Body of pancreas (tissue), 4 donors: ENCODE data around the gene DZIP1L.

Experiments
- POLR2A ChIP-seq, 3 donors: fragments of 450-650 bp; IDR thresholded peaks; one replicate each; pipeline ENCODE4 v1.6.1; 2016; ENCODE audit warnings: antibody characterized with exemption in 3 of 3, mild to moderate bottlenecking in 2 of 3
- TF ChIP-seq, protein P1 (sequence below), 7 experiments: fragments of 450-650 bp in 4 of 7; fragments of 200-600 bp in 3 of 7; sonication (generic) in 3 of 7; IDR thresholded peaks; one replicate each; pipeline ENCODE4 v1.5.1; 2016 to 2019; ENCODE audit warnings: antibody characterized with exemption in 7 of 7

DNA sequence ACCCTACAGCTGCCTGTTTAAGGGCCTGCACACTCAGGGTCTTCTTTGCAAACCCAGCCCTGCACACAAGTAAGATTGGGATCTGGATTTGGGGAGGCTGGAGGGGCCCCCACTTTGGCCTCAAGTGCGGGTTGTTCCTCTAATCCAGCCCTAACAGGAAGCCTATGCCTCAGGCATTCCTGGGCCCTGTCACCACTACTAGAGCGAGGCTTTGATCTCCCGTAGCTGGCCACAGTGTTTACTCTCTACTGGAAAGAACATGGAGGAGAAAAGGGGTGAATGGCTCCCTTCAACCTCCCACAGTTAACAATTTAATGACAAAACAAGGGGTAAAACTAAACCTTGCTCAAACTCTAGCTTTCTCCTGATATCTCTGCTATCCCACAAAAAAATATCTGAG, 48.4 kb downstream of the DZIP1L start:
- TF ChIP-seq, protein P1, sequence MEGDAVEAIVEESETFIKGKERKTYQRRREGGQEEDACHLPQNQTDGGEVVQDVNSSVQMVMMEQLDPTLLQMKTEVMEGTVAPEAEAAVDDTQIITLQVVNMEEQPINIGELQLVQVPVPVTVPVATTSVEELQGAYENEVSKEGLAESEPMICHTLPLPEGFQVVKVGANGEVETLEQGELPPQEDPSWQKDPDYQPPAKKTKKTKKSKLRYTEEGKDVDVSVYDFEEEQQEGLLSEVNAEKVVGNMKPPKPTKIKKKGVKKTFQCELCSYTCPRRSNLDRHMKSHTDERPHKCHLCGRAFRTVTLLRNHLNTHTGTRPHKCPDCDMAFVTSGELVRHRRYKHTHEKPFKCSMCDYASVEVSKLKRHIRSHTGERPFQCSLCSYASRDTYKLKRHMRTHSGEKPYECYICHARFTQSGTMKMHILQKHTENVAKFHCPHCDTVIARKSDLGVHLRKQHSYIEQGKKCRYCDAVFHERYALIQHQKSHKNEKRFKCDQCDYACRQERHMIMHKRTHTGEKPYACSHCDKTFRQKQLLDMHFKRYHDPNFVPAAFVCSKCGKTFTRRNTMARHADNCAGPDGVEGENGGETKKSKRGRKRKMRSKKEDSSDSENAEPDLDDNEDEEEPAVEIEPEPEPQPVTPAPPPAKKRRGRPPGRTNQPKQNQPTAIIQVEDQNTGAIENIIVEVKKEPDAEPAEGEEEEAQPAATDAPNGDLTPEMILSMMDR (IDR thresholded peaks at IDR 0.05): no peak
- TF ChIP-seq POLR2A (IDR thresholded peaks at IDR 0.05): no peak
